Tibial artery (tissue), 4 donors: ENCODE measurements around the gene FAM219A.

Source experiments
- DNase-seq, 2 donors: peaks; one replicate each; pipeline ENCODE4 v3.0.0-alpha.2; 2019
- H3K27ac ChIP-seq, 2 donors: fragments of 200-600 bp; sonication (generic) in 1 of 2; 1 replicate in 1 of 2; 2 replicates in 1 of 2; pipeline ENCODE4 v1.5.1; 2018 to 2019; ENCODE audit warnings: mild to moderate bottlenecking in 1 of 2
- H3K27me3 ChIP-seq, 2 donors: fragments of 200-600 bp; sonication (generic) in 1 of 2; one replicate each; pipeline versions ENCODE4 v1.5.1 to v1.6.0; 2016 to 2019
- H3K36me3 ChIP-seq, 3 donors: fragments of 200-600 bp; sonication (generic) in 2 of 3; one replicate each; pipeline ENCODE4 v1.5.1; 2016 to 2019; ENCODE audit warnings: mild to moderate bottlenecking in 2 of 3
- H3K4me1 ChIP-seq, 4 donors: fragments of 200-600 bp; sonication (generic) in 2 of 4; 1 replicate in 3 of 4; 2 replicates in 1 of 4; pipeline ENCODE4 v1.5.1; 2016 to 2019
- H3K4me3 ChIP-seq, 2 donors: fragments of 200-600 bp; sonication (generic) in 1 of 2; 1 replicate in 1 of 2; 2 replicates in 1 of 2; pipeline ENCODE4 v1.5.1; 2018 to 2019; ENCODE audit warnings: mild to moderate bottlenecking in 2 of 2
- H3K9me3 ChIP-seq, 3 donors: fragments of 200-600 bp; sonication (generic) in 1 of 3; one replicate each; pipeline ENCODE4 v1.5.1; 2016 to 2019
- CTCF ChIP-seq, 2 experiments: fragments of 200-600 bp in 1 of 2; fragments of 450-650 bp in 1 of 2; IDR thresholded peaks; one replicate each; pipeline ENCODE4 v1.5.1; 2017 to 2019; ENCODE audit warnings: antibody characterized with exemption in 2 of 2, mild to moderate bottlenecking in 1 of 2, moderate library complexity in 1 of 2
- intact Hi-C: fragments of 100-400 bp; cut with DNase I; formaldehyde crosslinking; loops from one replicate; pipeline ENCODE4 v1.15.0; 2023; ENCODE audit warnings: low total_unique reads

FAM219A gene

GRCh38 chr9:34374905-34375552, 83.3 kb downstream of the FAM219A start:
- Histone ChIP-seq H3K4me3 (no peak overlapping the region), H3K27ac (no peak overlapping the region), H3K9me3 (peaks cover 0 to 12% (median 0%) of the 10 kb centered on the region in 3 donors), H3K36me3 (peaks cover 7 to 25% (median 24%) of the 10 kb centered on the region in 3 donors), H3K27me3 (peaks cover 0 to 18% of the 10 kb centered on the region in 2 donors), H3K4me1 (peaks cover 0 to 33% (median 16%) of the 10 kb centered on the region in 4 donors)
- intact Hi-C loops = no loop called here
- no peak for TF ChIP-seq CTCF (IDR thresholded peaks at IDR 0.05)
- DNase-seq = no peak

- Histone ChIP-seq H3K36me3 (peaks cover 7 to 25% (median 25%) of the 10 kb centered on the region in 3 donors), H3K9me3 (peaks cover 0 to 12% (median 0%) of the 10 kb centered on the region in 3 donors), H3K4me3 (no peak overlapping the region), H3K4me1 (peaks cover 0 to 26% (median 12%) of the 10 kb centered on the region in 4 donors), H3K27me3 (peaks cover 0 to 18% of the 10 kb centered on the region in 2 donors), H3K27ac (no peak overlapping the region)
- no peak for TF ChIP-seq CTCF (IDR thresholded peaks at IDR 0.05)
- intact Hi-C loops = no loop called here
- no peak for DNase-seq
Measured at GRCh38 chr9:34374339-34374738, 84.0 kb downstream of the FAM219A start.

DNA sequence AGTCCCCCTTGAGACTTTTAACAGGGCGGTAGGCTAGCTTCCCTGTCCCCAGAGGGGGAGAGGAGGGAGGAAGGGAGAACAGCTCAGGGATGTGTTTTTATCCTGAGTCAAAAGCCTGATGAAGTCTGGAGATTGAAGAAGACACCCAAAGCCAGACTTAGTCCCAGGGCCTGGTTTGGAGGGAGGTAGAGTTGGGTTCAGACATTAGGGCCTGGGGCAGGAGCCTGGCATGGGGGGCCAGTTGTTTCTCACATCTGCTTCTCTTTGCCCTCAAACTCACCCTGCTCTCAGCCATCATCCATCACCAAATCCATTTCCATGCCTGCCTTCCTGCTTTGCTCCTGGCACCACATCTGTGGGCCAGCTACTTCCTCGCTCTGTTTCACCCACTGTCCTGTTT, 84.6 kb downstream of the FAM219A start:
- no peak overlapping the region for H3K27ac ChIP-seq
- peaks cover 0 to 18% of the 10 kb centered on the region in 2 donors for H3K27me3 ChIP-seq

GRCh38 chr9:34372467-34373011, 85.8 kb downstream of the FAM219A start:
- H3K4me3 ChIP-seq = no peak overlapping the region
- peaks cover 0 to 12% (median 0%) of the 10 kb centered on the region in 3 donors for H3K9me3 ChIP-seq
- DNase-seq = no peak
- H3K36me3 ChIP-seq = peaks cover 7 to 38% (median 30%) of the 10 kb centered on the region in 3 donors
- no peak overlapping the region for H3K27ac ChIP-seq
- intact Hi-C loops = no loop called here
- peaks cover 0 to 17% (median 8%) of the 10 kb centered on the region in 4 donors for H3K4me1 ChIP-seq
- H3K27me3 ChIP-seq = peaks cover 0 to 18% of the 10 kb centered on the region in 2 donors
- no peak for TF ChIP-seq CTCF (IDR thresholded peaks at IDR 0.05)

More for the DNA sequence above, 84.6 kb downstream of the FAM219A start:
- H3K4me3 ChIP-seq = no peak overlapping the region
- H3K4me1 ChIP-seq = peaks cover 0 to 22% (median 11%) of the 10 kb centered on the region in 4 donors
- peaks cover 7 to 30% (median 25%) of the 10 kb centered on the region in 3 donors for H3K36me3 ChIP-seq
- peaks cover 0 to 12% (median 0%) of the 10 kb centered on the region in 3 donors for H3K9me3 ChIP-seq
- intact Hi-C loops = no loop called here
- TF ChIP-seq CTCF (IDR thresholded peaks at IDR 0.05) = no peak
- no peak for DNase-seq

- H3K27ac ChIP-seq = no peak overlapping the region
- H3K36me3 ChIP-seq = peaks cover 7 to 40% (median 30%) of the 10 kb centered on the region in 3 donors
- intact Hi-C loops = no loop called here
- no peak overlapping the region for H3K4me3 ChIP-seq
- H3K9me3 ChIP-seq = peaks cover 0 to 12% (median 0%) of the 10 kb centered on the region in 3 donors
- peaks cover 0 to 18% of the 10 kb centered on the region in 2 donors for H3K27me3 ChIP-seq
- DNase-seq = no peak
- TF ChIP-seq CTCF (IDR thresholded peaks at IDR 0.05) = no peak
- peaks cover 0 to 12% (median 4%) of the 10 kb centered on the region in 4 donors for H3K4me1 ChIP-seq
Measured at GRCh38 chr9:34371886-34372466, 86.4 kb downstream of the FAM219A start.
